22Rv1 (cell line): ENCODE results near the gene MERTK.

Experiments
- H3K27ac ChIP-seq: fragments of 450-650 bp; 2 replicates; pipeline ENCODE4 v1.5.1; 2017
- CTCF ChIP-seq: fragments of 450-650 bp; IDR thresholded peaks from 2 replicates; pipeline ENCODE4 v1.5.1; 2017; ENCODE audit warnings: mild to moderate bottlenecking
- ZFX ChIP-seq: fragments of 450-650 bp; IDR thresholded peaks from 2 replicates; pipeline ENCODE4 v1.6.1; 2017; ENCODE audit warnings: antibody characterized with exemption, borderline replicate concordance

Gene MERTK

DNA sequence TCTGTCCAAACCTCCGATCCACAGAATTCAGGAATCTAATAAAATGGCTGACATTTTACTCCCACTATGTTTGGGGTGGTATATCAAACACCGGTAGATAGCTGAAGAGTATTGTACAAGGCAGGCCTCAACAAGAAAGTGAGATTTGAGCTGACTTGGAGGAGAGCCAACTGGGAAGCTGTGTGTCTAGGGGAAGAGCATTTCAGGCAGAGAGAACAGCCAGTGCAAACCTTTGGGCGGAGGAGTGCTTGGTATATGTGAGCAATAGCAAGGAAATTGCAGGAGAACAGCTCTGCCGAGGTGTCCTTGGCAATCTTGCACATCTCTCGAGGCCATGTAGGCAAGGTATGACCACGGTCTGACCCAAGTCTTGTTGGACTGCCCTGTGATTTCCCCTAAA lies 1.8 kb upstream of the MERTK start:
- TF ChIP-seq ZFX (no peak), CTCF (no peak)

DNA sequence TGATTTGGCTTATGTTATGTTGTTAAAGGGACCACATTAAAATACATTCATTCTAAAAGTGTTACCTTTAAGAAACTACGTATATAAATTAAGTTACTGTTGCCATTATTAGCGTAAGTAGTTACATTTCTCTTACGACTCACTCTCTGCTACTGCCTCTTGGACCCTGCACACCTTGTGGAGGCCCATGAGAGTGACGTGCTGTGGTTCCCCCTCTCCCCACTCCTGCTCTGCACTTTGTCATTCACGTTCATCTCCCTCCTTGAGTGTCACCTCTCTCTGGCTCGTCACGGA lies 830 bp upstream of the MERTK start:
- H3K27ac ChIP-seq, result peak overlapping the region; percentile 60
- TF ChIP-seq CTCF, result no peak
- no peak for TF ChIP-seq ZFX

More for the DNA sequence above, 1.8 kb upstream of the MERTK start:
- H3K27ac ChIP-seq, result no peak overlapping the region

- H3K27ac ChIP-seq, result peak overlapping the region; percentile 60
- TF ChIP-seq ZFX (no peak), CTCF (no peak)
Observed at GRCh38 chr2:111898703-111899514, 502 bp downstream of the MERTK start.

DNA sequence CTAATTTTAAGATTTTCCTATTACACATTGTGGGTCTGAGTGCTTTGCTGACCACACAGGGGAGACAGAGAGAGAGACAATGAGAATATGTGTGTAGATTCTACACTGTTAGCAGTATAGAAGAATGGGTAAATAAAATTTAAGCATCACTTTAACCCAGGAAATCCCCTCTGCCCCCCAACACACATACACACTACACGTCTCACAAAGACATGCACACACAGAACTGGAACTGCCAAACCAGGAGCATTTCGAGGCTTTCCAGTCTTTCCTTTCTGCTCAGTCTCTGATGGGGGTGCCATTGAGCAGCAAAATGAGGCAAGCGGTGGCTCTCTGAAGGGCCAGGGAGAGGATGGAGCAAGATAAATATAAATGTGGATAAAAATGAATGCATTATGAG lies 2.5 kb downstream of the MERTK start:
- no peak overlapping the region for H3K27ac ChIP-seq
- TF ChIP-seq ZFX (no peak), CTCF (peak; percentile 56)

DNA sequence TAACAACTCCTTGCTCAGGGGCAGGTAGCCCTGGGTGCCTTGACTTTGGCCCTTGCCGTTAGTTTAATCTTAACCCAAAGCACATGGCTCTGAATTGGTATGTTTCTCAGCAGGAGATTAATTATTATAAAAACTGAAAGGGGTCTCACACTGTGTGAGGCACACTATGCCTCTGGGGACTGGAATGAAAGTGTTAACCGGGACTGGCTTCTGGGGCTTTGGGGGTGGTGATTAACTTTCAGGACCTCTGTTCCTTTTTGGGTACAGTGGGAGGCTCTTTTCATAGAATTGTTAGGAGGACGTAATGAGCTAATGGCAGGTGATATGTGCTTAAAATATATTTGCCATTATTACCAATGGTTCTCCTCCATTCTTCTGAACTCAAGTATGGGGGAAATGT lies 5.1 kb downstream of the MERTK start:
- no peak overlapping the region for H3K27ac ChIP-seq

DNA sequence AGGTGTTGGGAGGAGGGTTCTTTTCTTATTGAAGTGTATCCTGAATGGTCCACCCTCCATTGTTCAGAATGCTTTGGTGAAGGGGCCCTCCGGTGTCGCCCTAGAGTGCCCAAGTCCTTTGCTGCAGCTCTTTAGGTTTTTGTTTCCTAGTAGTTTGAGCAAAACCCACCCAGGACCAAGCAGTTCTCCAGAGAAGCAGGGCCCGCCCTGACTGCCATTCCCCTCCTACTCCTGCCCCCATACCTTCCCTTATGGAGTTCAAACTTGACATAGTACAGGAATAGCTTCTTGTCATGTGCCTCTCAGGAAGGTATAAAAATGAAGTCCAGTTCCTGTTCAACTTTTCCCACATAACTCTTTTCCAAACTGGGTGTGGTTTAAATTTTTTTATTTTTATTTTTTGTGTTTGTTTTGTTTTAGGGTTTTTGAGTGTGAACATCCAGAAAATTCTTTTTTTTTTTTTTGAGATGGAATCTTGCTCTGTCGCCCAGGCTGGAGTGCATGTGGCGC lies 5.6 kb downstream of the MERTK start:
- TF ChIP-seq ZFX (no peak), CTCF (no peak)
- no peak overlapping the region for H3K27ac ChIP-seq

More for the DNA sequence above, 5.1 kb downstream of the MERTK start:
- TF ChIP-seq CTCF (no peak), ZFX (no peak)

GRCh38 chr2:111904726-111905474 lies 6.5 kb downstream of the MERTK start:
- H3K27ac ChIP-seq, result no peak overlapping the region
- TF ChIP-seq CTCF, result no peak
- TF ChIP-seq ZFX, result no peak

DNA sequence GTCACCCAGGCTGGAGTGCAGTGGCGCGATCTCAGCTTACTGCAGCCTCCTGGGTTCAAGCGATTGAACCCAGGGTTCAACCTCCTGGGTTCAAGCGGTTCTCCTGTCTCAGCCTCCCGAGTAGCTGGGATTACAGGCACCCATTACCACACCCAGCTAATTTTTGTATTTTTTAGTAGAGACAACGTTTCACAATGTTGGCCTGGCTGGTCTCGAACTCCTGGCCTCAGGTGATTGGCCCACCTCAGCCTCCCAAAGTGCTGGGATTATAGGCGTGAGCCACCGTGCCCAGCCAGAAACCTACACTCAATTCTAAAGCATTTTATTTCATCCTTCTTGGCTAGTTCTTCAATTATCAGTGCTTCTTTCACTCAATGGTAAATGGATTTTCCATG lies 7.1 kb downstream of the MERTK start:
- H3K27ac ChIP-seq, result peak overlapping the region; percentile 66
